HAP-1 (cell line): ENCODE measurements around the gene NT5DC1.

Source experiments
- DNase-seq, 2 experiments: peaks; one replicate each; pipeline ENCODE4 v3.0.0-alpha.2; 2016 to 2020; ENCODE audit warnings: low spot score in 2 of 2
- H3K27me3 ChIP-seq: fragments of 250-450 bp; sonication (Bioruptor Pico); 2 replicates; pipeline ENCODE4 v1.5.1; 2020; ENCODE audit warnings: low read depth, mild to moderate bottlenecking, moderate library complexity
- H3K36me3 ChIP-seq: fragments of 250-450 bp; sonication (Bioruptor Pico); replicated peaks from 2 replicates; pipeline ENCODE4 v1.5.1; 2020; ENCODE audit warnings: mild to moderate bottlenecking
- H3K4me1 ChIP-seq: fragments of 250-450 bp; sonication (Bioruptor Pico); 2 replicates; pipeline ENCODE4 v1.5.1; 2020; ENCODE audit warnings: mild to moderate bottlenecking
- H3K4me3 ChIP-seq: fragments of 250-450 bp; sonication (Bioruptor Pico); 2 replicates; pipeline ENCODE4 v1.5.1; 2020; ENCODE audit warnings: mild to moderate bottlenecking, moderate library complexity
- H3K9me3 ChIP-seq: fragments of 250-450 bp; sonication (Bioruptor Pico); 2 replicates; pipeline ENCODE4 v1.5.1; 2020; ENCODE audit warnings: mild to moderate bottlenecking, moderate library complexity
- in situ Hi-C: fragments of 300-500 bp; cut with MboI; formaldehyde crosslinking; loops from 3 replicates; pipeline ENCODE4 v1.14.3; 2020; ENCODE audit warnings: low sequenced_read_pairs, inconsistent platforms, mixed read lengths

NT5DC1 gene

GRCh38 chr6:116101302-116101718 lies 657 bp downstream of the NT5DC1 start:
- peak; percentile 91 for DNase-seq
- no peaks in the 10 kb centered on the region; the same call in 1 of the 2 replicates for H3K36me3 ChIP-seq
- no peaks in the 10 kb centered on the region for H3K27me3 ChIP-seq
- no peaks in the 10 kb centered on the region for H3K9me3 ChIP-seq
- peaks cover 19% of the 10 kb centered on the region for H3K4me1 ChIP-seq
- peak overlapping the region; percentile 82 for H3K4me3 ChIP-seq
- in situ Hi-C loops, result no loop called here

GRCh38 chr6:116101790-116102189 lies 1.1 kb downstream of the NT5DC1 start:
- H3K9me3 ChIP-seq, result no peaks in the 10 kb centered on the region
- in situ Hi-C loops, result no loop called here
- H3K4me1 ChIP-seq, result peaks cover 24% of the 10 kb centered on the region
- no peak for DNase-seq
- H3K4me3 ChIP-seq, result peak overlapping the region; percentile 82
- no peaks in the 10 kb centered on the region; the same call in 1 of the 2 replicates for H3K36me3 ChIP-seq
- no peaks in the 10 kb centered on the region for H3K27me3 ChIP-seq

GRCh38 chr6:116102873-116103272 lies 2.2 kb downstream of the NT5DC1 start:
- H3K9me3 ChIP-seq, result no peaks in the 10 kb centered on the region
- H3K27me3 ChIP-seq, result no peaks in the 10 kb centered on the region
- peaks cover 30% of the 10 kb centered on the region for H3K4me1 ChIP-seq
- in situ Hi-C loops, result no loop called here
- H3K36me3 ChIP-seq, result no peaks in the 10 kb centered on the region; the same call in 1 of the 2 replicates
- no peak overlapping the region for H3K4me3 ChIP-seq
- DNase-seq, result no peak

- no peaks in the 10 kb centered on the region for H3K9me3 ChIP-seq
- no peak overlapping the region for H3K4me3 ChIP-seq
- no peaks in the 10 kb centered on the region for H3K27me3 ChIP-seq
- DNase-seq, result no peak
- peaks cover 44% of the 10 kb centered on the region for H3K4me1 ChIP-seq
- in situ Hi-C loops, result no loop called here
- no peaks in the 10 kb centered on the region; the same call in 1 of the 2 replicates for H3K36me3 ChIP-seq
Observed at GRCh38 chr6:116104636-116105035, 4.0 kb downstream of the NT5DC1 start.

- in situ Hi-C loops, result no loop called here
- Histone ChIP-seq H3K27me3 (no peaks in the 10 kb centered on the region), H3K4me1 (peaks cover 43% of the 10 kb centered on the region), H3K36me3 (peaks cover 1% of the 10 kb centered on the region; the same call in 1 of the 2 replicates), H3K4me3 (no peak overlapping the region), H3K9me3 (no peaks in the 10 kb centered on the region)
- DNase-seq, result no peak
Observed at GRCh38 chr6:116105247-116105646, 4.6 kb downstream of the NT5DC1 start.

- in situ Hi-C loops, result no loop called here
- Histone ChIP-seq H3K36me3 (peaks cover 9% of the 10 kb centered on the region), H3K27me3 (no peaks in the 10 kb centered on the region), H3K4me3 (no peak overlapping the region), H3K9me3 (no peaks in the 10 kb centered on the region), H3K4me1 (peaks cover 41% of the 10 kb centered on the region)
- DNase-seq, result no peak
Observed at GRCh38 chr6:116106146-116106545, 5.5 kb downstream of the NT5DC1 start.

GRCh38 chr6:116108836-116109235 lies 8.2 kb downstream of the NT5DC1 start:
- peak in 1 of 2 experiments; percentile 22 for DNase-seq
- Histone ChIP-seq H3K4me3 (no peak overlapping the region), H3K9me3 (no peaks in the 10 kb centered on the region), H3K27me3 (no peaks in the 10 kb centered on the region), H3K36me3 (peaks cover 9% of the 10 kb centered on the region), H3K4me1 (peaks cover 36% of the 10 kb centered on the region)
- in situ Hi-C loops, result no loop called here

GRCh38 chr6:116111552-116112528 lies 11.2 kb downstream of the NT5DC1 start:
- Histone ChIP-seq H3K4me3 (no peak overlapping the region), H3K4me1 (peaks cover 24% of the 10 kb centered on the region), H3K9me3 (no peaks in the 10 kb centered on the region), H3K27me3 (no peaks in the 10 kb centered on the region), H3K36me3 (peaks cover 11% of the 10 kb centered on the region)
- DNase-seq, result peak in 1 of 2 experiments; percentile 66
- in situ Hi-C loops, result no loop called here

- DNase-seq, result no peak
- Histone ChIP-seq H3K4me1 (peaks cover 17% of the 10 kb centered on the region), H3K36me3 (peaks cover 11% of the 10 kb centered on the region), H3K4me3 (no peak overlapping the region), H3K9me3 (no peaks in the 10 kb centered on the region), H3K27me3 (no peaks in the 10 kb centered on the region)
- in situ Hi-C loops, result no loop called here
Observed at GRCh38 chr6:116113386-116113785, 12.7 kb downstream of the NT5DC1 start.

- Histone ChIP-seq H3K4me3 (no peak overlapping the region), H3K27me3 (no peaks in the 10 kb centered on the region), H3K4me1 (no peaks in the 10 kb centered on the region), H3K9me3 (no peaks in the 10 kb centered on the region), H3K36me3 (peaks cover 5% of the 10 kb centered on the region)
- DNase-seq, result no peak
- in situ Hi-C loops, result no loop called here
Observed at GRCh38 chr6:116115781-116116180, 15.1 kb downstream of the NT5DC1 start.

GRCh38 chr6:116118608-116119007 lies 18.0 kb downstream of the NT5DC1 start:
- Histone ChIP-seq H3K27me3 (no peaks in the 10 kb centered on the region), H3K9me3 (no peaks in the 10 kb centered on the region), H3K36me3 (0 out of 2 replicates have a peak, but pooled peaks cover 2% of the 10 kb centered on the region), H3K4me3 (no peak overlapping the region), H3K4me1 (no peaks in the 10 kb centered on the region)
- no peak for DNase-seq
- in situ Hi-C loops, result no loop called here

- in situ Hi-C loops, result no loop called here
- no peak overlapping the region for H3K4me3 ChIP-seq
- DNase-seq, result no peak
Observed at GRCh38 chr6:116120430-116120829, 19.8 kb downstream of the NT5DC1 start.

GRCh38 chr6:116126032-116126431 lies 25.4 kb downstream of the NT5DC1 start, which contains the start of gene COL10A1:
Gene COL10A1 (minus strand): TSS chr6:116126132. CDS start chr6:116125492, 640 bp downstream.
- H3K27me3 ChIP-seq, result no peaks in the 10 kb centered on the region
- no peak for DNase-seq
- no peaks in the 10 kb centered on the region for H3K36me3 ChIP-seq
- H3K4me3 ChIP-seq, result no peak within 1 kb of the TSS
- no peaks in the 10 kb centered on the region for H3K4me1 ChIP-seq
- no peaks in the 10 kb centered on the region for H3K9me3 ChIP-seq
- in situ Hi-C loops, result no loop called here

More at GRCh38 chr6:116120430-116120829, 19.8 kb downstream of the NT5DC1 start:
- no peaks in the 10 kb centered on the region for H3K27me3 ChIP-seq
- no peaks in the 10 kb centered on the region for H3K36me3 ChIP-seq
- no peaks in the 10 kb centered on the region for H3K4me1 ChIP-seq
- H3K9me3 ChIP-seq, result no peaks in the 10 kb centered on the region
